Activated T-cell treated with anti-CD3 and anti-CD28 coated beads for 4 hours (primary cell): Measurements from ENCODE around the gene BTBD9.

Experiments used
- DNase-seq: peaks from one replicate; pipeline ENCODE4 v3.0.0-alpha.2; 2020

Gene BTBD9

GRCh38 chr6:38187811-38188590 is 451.7 kb downstream of the BTBD9 start:
- no peak for DNase-seq

- DNase-seq, result no peak
Observed at GRCh38 chr6:38187325-38187724, 452.4 kb downstream of the BTBD9 start.

- no peak for DNase-seq
Observed at GRCh38 chr6:38185752-38186151, 454.0 kb downstream of the BTBD9 start.

GRCh38 chr6:38185244-38185643 is 454.5 kb downstream of the BTBD9 start:
- DNase-seq, result no peak

GRCh38 chr6:38184585-38185080 is 455.1 kb downstream of the BTBD9 start:
- no peak for DNase-seq

GRCh38 chr6:38183856-38184584 is 455.7 kb downstream of the BTBD9 start:
- no peak for DNase-seq

- DNase-seq, result no peak
Observed at GRCh38 chr6:38182426-38182825, 457.3 kb downstream of the BTBD9 start.

GRCh38 chr6:38180586-38180985 is 459.1 kb downstream of the BTBD9 start:
- no peak for DNase-seq

GRCh38 chr6:38179794-38180430 is 459.8 kb downstream of the BTBD9 start:
- no peak for DNase-seq

GRCh38 chr6:38179300-38179699 is 460.4 kb downstream of the BTBD9 start:
- no peak for DNase-seq

GRCh38 chr6:38178584-38178886 is 461.2 kb downstream of the BTBD9 start:
- DNase-seq, result no peak

- DNase-seq, result no peak
Observed at GRCh38 chr6:38177882-38178583, 461.7 kb downstream of the BTBD9 start.

GRCh38 chr6:38176797-38177751 is 462.7 kb downstream of the BTBD9 start:
- DNase-seq, result no peak

- DNase-seq, result no peak
Observed at GRCh38 chr6:38175786-38176185, 463.9 kb downstream of the BTBD9 start.

GRCh38 chr6:38174806-38175495 is 464.8 kb downstream of the BTBD9 start:
- DNase-seq, result no peak

- DNase-seq, result no peak
Observed at GRCh38 chr6:38174315-38174714, 465.4 kb downstream of the BTBD9 start.

- DNase-seq, result no peak
Observed at GRCh38 chr6:38173909-38174308, 465.8 kb downstream of the BTBD9 start.

- DNase-seq, result no peak
Observed at GRCh38 chr6:38172739-38173410, 466.9 kb downstream of the BTBD9 start.

- no peak for DNase-seq
Observed at GRCh38 chr6:38171997-38172738, 467.6 kb downstream of the BTBD9 start.
